ENCODE results near the gene VPS8.
"Not testable (repeated sequence)": the region's sequence is repeated elsewhere in the genome, so short reads cannot be mapped to it uniquely, and the experiment has no call there.

The VPS8 gene

GRCh38 chr3:184874709-184875644 is 63.0 kb downstream of the VPS8 start:
- DNase-seq: peak; percentile 55

GRCh38 chr3:184880276-184881019 is 68.5 kb downstream of the VPS8 start:
- no peak for DNase-seq

GRCh38 chr3:184884359-184885017 is 72.5 kb downstream of the VPS8 start:
- no peak for DNase-seq

GRCh38 chr3:184885112-184885511 is 73.1 kb downstream of the VPS8 start:
- no peak for DNase-seq

- DNase-seq: no peak
Observed at GRCh38 chr3:184887574-184887973, 75.6 kb downstream of the VPS8 start.

- DNase-seq: no peak
Observed at GRCh38 chr3:184889312-184889904, 77.4 kb downstream of the VPS8 start.

- no peak for DNase-seq
Observed at GRCh38 chr3:184894051-184894450, 82.1 kb downstream of the VPS8 start.

GRCh38 chr3:184895350-184895749 is 83.4 kb downstream of the VPS8 start:
- no peak for DNase-seq

- no peak for DNase-seq
Observed at GRCh38 chr3:184896336-184896735, 84.4 kb downstream of the VPS8 start.

- DNase-seq: no peak
Observed at GRCh38 chr3:184899953-184900595, 88.1 kb downstream of the VPS8 start.

- not testable (repeated sequence) for DNase-seq
Observed at GRCh38 chr3:184907031-184907430, 95.1 kb downstream of the VPS8 start.

- DNase-seq: no peak
Observed at GRCh38 chr3:184907681-184908649, 96.0 kb downstream of the VPS8 start.

- no peak for DNase-seq
Observed at GRCh38 chr3:184908859-184909258, 96.9 kb downstream of the VPS8 start.

- DNase-seq: no peak
Observed at GRCh38 chr3:184910664-184911063, 98.7 kb downstream of the VPS8 start.

GRCh38 chr3:184911570-184911969 is 99.6 kb downstream of the VPS8 start:
- DNase-seq: no peak

GRCh38 chr3:184912163-184912562 is 100.2 kb downstream of the VPS8 start:
- no peak for DNase-seq

- no peak for DNase-seq
Observed at GRCh38 chr3:184914628-184915027, 102.7 kb downstream of the VPS8 start.

GRCh38 chr3:184918750-184919149 is 106.8 kb downstream of the VPS8 start:
- no peak for DNase-seq

GRCh38 chr3:184919651-184920050 is 107.7 kb downstream of the VPS8 start:
- no peak for DNase-seq

GRCh38 chr3:184924547-184924946 is 112.6 kb downstream of the VPS8 start:
- no peak for DNase-seq

GRCh38 chr3:184927796-184928315 is 115.9 kb downstream of the VPS8 start:
- no peak for DNase-seq
